Activated CD8-positive, alpha-beta memory T cell treated with anti-CD3 and anti-CD28 coated beads for 1 hour (primary cell): ENCODE results near the gene KCNQ1.
A peak's percentile ranks its signal among the peaks of the same experiment; 100 is the strongest.

Experiments
- DNase-seq, 2 donors: peaks; one replicate each; pipeline ENCODE4 v3.0.0-alpha.2; 2020; ENCODE audit warnings: low read depth in 1 of 2; ENCODE audit errors: extremely low read depth in 1 of 2

Gene KCNQ1

DNA sequence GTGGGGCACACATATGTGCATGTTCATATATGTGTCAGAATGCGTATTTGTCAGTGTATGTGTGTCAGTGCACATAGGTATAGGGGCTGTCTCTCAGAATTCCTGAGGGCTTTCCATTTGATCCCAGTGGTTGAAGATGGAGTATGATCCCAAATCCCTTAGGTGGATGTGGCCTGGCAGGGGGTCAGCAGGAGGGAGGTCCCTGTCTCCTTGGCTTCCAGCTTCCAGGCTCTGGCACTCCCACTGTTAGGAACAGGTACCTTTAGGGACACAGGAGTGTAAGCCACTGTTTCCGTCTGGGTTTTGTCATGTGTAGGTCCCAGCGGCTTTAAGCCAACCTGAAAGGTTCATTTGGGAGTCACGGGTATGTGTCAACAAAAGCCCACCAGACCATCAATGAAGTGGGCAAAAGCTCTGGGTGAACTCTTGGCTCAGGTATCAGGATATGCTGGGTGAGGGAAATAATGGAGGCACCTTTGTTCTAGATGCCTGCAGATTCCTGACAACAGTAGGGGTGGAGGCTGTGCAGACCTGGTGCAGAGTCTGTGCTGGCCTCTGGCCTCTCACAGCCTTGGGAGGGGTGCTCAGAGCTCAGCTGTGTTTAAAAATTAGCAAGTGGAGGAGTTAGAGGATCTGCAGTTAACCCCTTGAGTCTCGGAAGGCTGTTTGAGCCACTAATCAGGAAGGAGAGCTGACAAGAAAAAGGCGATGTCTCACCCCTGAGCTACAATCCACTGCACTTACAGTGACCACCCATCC is 246.0 kb downstream of the KCNQ1 start:
- DNase-seq = no peak

GRCh38 chr11:2691355-2691761 is 246.6 kb downstream of the KCNQ1 start:
- no peak for DNase-seq

DNA sequence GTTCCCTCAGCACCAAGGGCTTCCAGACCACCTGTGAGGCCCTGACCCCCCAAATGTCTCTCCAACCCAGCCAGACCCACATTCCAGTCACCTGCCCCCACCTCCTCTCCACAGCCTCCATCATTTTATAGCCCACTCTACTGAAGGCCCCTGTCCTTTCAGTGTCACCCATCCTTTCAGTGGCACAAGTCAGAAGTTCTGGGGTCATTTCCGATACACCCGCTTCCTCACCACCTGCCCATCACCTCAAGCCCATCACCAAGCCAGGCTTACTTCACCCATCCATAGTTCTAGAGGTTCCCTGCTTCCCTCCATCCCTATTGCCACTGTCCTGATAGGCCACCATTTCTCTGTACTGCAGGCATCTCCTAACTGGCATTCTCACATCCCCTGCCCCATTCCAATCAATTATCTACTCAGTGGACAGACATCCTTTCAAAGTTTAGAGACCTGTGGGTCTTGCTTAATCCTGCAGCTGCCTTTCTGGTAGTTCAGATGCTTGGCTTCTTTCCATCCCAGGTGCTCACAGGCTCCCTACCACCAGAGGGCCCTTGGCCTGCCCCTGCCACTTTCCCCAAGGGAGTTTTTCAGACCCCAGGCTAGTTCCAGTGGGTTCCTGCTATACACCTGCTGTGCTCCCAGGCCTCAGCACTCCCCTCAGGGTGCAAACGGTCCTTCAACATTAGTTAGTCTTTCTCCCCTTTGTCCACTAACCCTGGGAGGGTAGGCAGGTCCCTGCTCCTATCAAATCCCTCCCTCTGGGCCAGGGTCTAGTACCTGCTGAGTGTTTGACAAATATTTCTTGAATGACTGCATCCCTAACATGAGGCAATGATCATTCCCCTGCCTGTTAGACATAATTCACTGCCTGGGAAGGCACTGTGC is 247.4 kb downstream of the KCNQ1 start:
- DNase-seq = no peak

- no peak for DNase-seq
Observed at GRCh38 chr11:2693271-2694261, 248.8 kb downstream of the KCNQ1 start.

- DNase-seq = no peak
Observed at GRCh38 chr11:2694495-2694894, 249.7 kb downstream of the KCNQ1 start.

DNA sequence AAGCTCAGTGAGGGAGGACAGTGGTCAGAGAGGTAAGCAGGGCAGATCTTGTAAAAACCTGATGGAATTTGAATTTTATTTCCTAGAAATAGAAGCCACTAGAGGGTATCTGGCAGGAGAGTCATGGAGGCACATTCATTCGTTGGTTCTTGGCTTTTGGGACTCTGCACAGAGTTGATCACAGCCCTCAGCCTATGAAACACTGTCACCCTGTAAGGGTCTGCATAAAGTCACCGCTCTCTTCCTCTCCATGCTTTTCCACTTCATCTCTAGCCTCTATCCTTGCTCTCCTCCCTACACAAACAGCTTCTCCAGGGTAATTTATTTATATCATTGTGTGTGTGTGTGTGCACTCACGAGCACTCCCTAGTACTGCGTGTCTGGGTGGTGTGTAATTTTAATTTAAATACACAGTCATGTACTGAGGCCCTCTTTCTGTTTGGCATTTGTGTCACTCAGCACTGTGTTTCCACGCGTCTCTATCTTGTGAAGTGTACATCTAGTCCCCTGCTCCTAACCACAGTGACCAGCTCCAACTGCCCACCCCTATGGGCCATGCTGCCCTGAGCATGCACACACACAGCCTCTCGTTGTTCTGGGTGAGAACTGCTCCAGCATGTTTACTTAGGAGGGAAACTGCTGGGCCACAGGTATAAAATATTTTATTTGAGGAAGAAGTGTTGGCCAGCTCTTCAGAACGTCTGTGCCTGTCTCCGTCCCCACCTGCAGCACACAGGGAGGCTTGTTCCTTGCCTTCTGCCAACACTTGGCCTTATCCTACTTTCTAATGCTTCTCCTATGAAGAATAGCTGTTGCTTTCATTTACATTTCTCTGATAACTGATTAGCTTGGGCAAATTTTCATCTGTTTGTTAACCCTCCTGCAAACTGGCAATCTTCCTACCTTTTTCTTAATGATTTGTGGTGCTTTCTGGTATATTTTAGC is 250.5 kb downstream of the KCNQ1 start:
- no peak for DNase-seq

DNA sequence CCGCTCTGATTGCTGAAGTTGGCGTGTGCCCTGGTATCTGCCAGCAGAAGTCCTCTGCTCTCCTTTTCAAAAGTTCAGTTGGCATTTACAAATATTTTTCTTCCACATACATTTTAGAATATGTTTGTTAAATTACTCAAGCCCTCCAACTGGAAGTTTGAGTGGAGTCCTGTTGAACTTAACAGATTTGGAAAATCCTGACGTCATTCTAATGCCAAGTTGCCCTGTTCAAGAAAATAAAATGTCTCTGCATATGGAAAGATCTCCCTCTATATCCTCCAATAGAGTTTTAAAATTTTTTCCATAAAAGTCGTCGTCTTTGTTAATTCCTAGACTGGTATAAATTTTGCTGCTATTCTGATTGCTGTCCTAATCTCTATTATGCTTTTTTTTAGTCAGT is 251.6 kb downstream of the KCNQ1 start:
- DNase-seq = no peak

DNA sequence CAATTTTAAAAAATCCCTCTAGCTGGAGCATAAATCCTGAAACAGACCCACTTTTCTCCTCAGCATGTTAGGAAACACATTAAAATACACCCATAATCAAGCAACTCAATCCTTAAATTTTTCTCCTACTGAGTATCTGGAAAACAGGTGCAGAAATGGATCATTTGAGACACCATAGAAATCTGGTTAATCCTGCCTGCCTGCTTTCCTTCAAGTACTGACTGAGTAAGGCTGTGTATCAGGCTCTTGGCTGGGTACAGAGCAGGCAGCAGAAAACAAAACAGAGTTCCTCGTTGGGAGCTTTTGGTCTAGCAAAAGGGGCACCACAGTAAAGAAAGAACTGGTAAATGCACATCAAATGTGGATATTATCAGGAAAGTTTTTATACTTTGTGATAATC is 253.1 kb downstream of the KCNQ1 start:
- no peak for DNase-seq

DNA sequence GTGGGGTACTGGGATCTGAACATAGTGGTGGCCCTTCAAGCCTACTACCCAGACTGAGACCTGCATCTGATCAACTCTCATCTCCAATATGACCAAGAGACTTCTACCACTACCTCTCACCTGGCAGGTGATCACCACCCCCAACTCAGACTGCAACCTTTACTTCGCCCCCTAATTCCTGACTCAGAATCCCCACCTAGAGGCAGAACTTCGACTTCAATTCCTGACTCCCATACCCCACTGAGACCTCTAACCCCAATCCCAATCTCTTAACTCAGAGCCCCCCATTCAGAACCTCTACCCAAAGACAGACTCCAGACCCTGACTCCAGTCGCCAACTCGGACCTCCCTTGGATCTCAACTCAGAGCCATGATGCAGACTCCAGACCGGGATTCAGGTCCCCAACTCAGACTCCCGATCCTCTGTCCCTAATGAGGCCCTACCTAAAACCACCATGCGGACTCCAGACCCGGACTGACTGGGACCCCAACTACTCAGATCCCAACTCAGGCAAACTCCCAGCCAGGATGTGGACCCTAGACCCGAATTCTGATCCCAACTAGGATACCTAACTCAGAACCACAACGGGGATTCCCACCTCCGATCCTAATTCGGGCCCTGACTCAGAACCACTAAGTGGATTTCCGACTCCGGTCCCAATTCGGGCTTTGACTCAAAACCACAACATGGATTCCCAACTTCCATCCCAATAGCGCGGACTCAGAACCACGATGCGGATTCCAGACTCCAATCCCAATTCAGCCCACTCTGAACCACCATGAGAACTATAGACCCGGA is 253.8 kb downstream of the KCNQ1 start:
- no peak for DNase-seq

GRCh38 chr11:2699185-2699530 is 254.3 kb downstream of the KCNQ1 start:
- no peak for DNase-seq

GRCh38 chr11:2699531-2700414 is 255.0 kb downstream of the KCNQ1 start, which contains the start of gene KCNQ1OT1:
KCNQ1OT1 (minus strand) TSS chr11:2699994.
- peak; percentile 62 to 64 for DNase-seq

- DNase-seq = no peak
Observed at GRCh38 chr11:2700415-2701211, 255.8 kb downstream of the KCNQ1 start.

DNA sequence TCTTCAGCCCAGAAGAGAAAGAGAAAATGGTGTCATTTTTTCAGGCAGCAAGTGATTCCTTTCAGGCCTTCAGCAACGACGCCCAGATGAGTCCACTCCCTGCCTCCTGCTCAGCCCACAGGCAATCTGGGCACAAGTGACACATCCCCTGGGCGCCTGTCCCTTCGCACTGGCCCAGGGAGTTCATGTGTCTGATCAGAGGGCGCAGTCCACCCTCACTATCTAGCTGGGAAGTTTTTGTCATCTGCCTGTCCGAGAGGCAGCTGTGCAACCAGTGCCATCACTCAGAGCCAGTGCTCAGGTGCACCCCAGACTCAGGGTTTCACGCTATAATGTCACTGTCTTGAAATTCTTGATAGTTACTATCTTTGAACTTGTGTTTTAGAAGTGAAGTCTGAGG is 256.4 kb downstream of the KCNQ1 start:
- DNase-seq = no peak

DNA sequence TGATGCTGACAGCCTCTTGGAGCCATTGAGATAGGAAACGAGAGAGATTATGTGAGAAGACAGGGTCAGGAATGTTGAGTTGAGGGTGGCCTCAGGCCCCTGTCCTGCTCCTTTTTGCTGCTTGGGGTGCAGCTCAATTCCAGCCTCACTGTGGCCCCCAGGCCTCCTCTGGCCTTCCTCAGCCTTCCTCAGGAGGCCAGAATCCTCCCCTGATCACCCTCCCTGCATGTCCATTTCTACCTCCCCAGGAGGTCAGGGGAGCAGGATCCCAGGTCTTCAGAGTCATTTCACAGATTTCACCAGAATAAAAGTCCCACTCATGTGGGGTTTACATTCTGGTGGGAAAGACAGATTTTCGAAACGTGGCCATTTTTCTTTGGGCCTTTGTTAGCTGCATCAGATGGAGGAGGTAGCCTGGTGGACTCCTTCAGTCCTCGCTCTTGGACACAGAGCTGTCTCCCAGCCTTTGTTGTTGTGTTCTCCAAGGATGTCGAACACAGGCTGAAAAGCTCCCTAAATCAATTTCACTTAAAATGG is 257.2 kb downstream of the KCNQ1 start:
- no peak for DNase-seq

DNA sequence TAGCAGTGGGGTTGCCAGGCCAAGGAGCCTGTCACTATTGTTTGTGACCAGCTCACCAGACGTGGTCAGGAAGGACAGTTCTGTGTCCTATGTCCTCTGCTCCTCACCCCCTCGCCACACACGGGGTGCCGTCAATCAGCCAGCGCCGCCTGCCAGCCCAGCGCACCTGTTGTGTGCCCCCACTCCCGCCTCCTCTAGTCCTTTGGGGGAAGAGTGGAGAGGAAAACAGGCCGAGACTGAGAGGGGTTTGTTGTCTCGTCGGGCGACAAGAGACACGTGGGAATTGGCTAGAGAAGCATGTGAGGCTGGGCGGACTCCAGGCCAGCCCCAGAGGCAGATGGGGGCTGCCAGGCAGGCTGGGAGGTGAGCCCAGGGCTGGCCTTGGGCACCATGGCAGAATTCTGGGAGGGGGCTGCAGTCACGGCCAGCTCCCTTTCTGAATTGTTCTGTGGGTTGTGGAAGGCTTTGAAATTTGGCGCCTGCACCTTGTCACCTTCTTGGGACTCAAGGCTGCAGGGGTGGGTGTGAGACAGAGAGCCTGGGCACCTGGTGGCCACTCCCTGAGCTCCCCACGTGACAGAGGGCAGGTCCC is 258.1 kb downstream of the KCNQ1 start:
- DNase-seq = no peak

DNA sequence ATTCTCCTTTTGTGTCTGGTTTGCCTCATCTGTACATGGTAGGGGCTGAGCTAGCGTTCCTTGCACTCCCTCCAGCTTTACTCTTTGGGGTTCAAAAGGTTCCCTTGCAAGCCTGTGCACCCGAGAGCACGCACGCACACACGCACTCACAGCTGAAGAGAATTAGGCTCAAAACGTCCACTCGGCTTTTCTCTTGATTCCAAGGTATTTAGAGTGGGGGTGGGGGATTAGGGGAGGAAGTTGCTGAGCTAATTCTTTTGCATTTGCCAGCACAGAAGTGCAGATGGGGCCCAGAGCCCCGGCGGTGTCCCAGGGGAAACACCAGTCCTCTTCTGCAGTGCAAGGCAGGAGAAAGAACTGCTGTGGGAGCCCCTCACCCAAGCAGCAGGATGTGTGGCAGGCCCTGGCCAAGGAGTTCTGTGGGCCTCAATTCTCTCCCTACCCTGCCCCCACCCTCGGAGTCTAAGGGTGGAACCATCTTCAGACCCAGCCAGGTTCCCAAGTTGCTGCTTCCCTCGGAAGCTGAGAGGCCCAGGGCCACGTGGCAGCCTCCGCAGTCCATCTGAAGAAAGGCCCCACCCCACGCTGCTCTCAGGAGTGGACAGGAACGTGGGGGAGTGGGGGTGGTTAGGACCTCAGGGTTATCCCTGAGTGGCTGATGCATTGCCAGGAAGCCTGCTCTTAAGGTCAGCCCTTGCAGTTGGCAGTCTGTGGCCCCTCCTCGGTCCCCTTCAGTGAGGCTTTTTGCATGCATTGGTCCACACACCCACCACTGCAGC is 258.7 kb downstream of the KCNQ1 start:
- no peak for DNase-seq
